ENCODE measurements around the gene LPIN2. TPM values are rescaled to one million over a fixed set of nuclear protein-coding genes. Genes with fewer than 3 reads are reported as not detected.
A peak's percentile ranks its signal among the peaks of the same experiment; 100 is the strongest.

Gene LPIN2
- total and polyA plus RNA-seq, 8 donors, result 5.1 to 23.0 (median 11.9) TPM

DNA sequence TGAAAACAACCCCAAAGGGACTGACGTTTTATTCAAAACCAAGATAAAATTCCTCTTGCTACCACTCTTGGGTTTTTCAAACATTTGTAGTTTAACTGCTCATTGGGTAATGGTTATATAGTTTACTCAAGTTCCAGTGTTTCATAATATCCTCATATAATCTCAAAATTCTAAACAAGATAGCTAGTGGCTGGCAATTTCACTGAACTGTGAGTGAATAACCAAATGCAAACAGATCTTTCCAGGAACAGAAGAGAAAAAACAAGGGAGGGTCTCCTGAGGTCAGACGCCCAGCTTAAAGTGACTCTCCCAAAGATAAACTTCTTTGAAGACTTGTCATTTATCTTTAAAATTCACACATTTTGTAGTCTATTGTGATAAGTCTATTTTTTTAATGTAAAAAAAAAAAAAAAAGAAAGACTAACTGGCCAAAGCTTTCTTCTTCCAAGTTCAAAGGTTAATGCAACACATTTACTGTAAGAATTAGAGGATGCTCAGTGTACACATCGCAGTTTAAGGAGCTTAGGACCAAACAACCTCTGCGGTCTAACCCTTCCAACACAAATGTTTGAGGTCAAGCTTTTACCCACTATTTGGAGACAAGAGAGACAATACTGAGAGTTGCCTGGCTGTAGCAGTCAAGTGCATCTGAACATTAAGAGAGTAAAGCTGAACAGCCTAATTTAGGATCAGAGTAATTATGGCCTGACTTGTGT, 26.6 kb downstream of the LPIN2 start:
- intact Hi-C loops (cut with DNase I), result no loop called here
- peak overlapping the region in 3 of 4 donors; percentile 10 to 80 (median 73) for H3K27ac ChIP-seq
- WGBS, 2 donors, result 38 to 39% methylated on average over 4 of the region's 4 CpGs

DNA sequence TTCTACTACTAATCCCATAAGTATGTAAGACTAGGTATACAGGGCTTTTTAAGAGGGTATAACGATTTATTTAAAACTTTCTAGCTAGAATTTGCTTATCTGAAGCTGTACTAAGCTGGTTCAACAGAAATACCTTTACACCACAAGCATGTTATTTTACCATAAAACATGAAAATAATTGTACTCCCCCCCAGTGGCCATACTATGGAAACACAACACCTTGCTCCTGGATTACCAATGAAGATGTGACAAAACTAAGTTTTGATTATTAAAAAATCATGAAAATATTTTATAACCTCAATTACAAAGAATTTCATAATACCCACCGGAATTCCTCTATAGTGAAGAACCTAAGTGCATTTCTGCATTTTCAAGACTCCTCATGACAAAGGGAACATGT, 27.3 kb downstream of the LPIN2 start:
- FAIRE-seq (peak; percentile 45), DNase-seq (no peak), ATAC-seq (peak; percentile 67 to 77 (median 76))
- no peaks in the 10 kb centered on the region for H3K9me3 ChIP-seq
- peak overlapping the region in 3 of 4 donors; percentile 10 to 80 (median 73) for H3K27ac ChIP-seq
- intact Hi-C loops (cut with DNase I), result no loop called here
- no peak overlapping the region for H3K4me3 ChIP-seq
- H3K36me3 ChIP-seq, result no peaks in the 10 kb centered on the region
- no peaks in the 10 kb centered on the region for H3K27me3 ChIP-seq
- peaks cover 21 to 58% (median 45%) of the 10 kb centered on the region in 3 donors for H3K4me1 ChIP-seq
- WGBS, 2 donors, result 47% methylated on average over 2 of the region's 2 CpGs
- TF ChIP-seq, protein P1, sequence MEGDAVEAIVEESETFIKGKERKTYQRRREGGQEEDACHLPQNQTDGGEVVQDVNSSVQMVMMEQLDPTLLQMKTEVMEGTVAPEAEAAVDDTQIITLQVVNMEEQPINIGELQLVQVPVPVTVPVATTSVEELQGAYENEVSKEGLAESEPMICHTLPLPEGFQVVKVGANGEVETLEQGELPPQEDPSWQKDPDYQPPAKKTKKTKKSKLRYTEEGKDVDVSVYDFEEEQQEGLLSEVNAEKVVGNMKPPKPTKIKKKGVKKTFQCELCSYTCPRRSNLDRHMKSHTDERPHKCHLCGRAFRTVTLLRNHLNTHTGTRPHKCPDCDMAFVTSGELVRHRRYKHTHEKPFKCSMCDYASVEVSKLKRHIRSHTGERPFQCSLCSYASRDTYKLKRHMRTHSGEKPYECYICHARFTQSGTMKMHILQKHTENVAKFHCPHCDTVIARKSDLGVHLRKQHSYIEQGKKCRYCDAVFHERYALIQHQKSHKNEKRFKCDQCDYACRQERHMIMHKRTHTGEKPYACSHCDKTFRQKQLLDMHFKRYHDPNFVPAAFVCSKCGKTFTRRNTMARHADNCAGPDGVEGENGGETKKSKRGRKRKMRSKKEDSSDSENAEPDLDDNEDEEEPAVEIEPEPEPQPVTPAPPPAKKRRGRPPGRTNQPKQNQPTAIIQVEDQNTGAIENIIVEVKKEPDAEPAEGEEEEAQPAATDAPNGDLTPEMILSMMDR (IDR thresholded peaks at IDR 0.05), result peak in 3 of 4 donors; percentile 37 to 44 (median 41)

More for the DNA sequence above, 26.6 kb downstream of the LPIN2 start:
- Histone ChIP-seq H3K36me3 (no peaks in the 10 kb centered on the region), H3K4me3 (no peak overlapping the region), H3K27me3 (no peaks in the 10 kb centered on the region), H3K9me3 (no peaks in the 10 kb centered on the region), H3K4me1 (peaks cover 18 to 51% (median 39%) of the 10 kb centered on the region in 3 donors)
- ATAC-seq, result peak; percentile 48 to 59 (median 52)
- FAIRE-seq, result no peak
- DNase-seq, result no peak
- TF ChIP-seq, protein P1 (IDR thresholded peaks at IDR 0.05), result no peak

DNA sequence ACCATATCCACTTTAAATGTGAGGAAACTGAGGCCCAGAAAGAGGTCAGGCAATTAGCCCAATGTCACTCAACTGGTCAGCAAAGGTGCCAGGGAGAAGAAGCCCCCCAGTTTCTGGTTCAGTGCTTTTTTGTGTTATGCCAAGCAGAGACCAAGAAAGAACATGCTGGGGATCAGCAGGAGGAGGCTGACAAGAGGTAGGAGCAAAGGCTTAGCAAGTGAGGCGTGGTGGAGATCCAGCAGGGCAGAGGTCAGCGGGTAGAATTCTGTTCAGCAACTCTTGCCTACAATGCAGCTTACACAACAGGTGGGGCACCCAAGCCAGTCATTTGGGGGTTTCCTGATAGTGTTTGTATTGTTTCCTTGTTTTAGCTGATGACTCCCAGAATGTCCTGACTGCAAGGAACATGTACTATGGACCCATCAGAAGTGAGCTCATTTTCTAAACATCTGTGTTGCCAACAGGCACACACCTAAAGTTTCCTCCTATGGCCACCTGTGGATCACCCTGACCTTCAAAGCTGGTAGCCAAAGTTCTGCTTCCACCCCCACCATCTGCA, 28.2 kb downstream of the LPIN2 start:
- WGBS, 2 donors, result 70 to 77% methylated on average over 2 of the region's 2 CpGs
- DNase-seq (peak in 3 of 6 donors; percentile 37 to 50 (median 47)), ATAC-seq (peak; percentile 70 to 81 (median 77)), FAIRE-seq (no peak)
- TF ChIP-seq, protein P1 (IDR thresholded peaks at IDR 0.05), result no peak
- H3K27me3 ChIP-seq, result no peaks in the 10 kb centered on the region
- intact Hi-C loops (cut with DNase I), result no loop called here
- H3K27ac ChIP-seq, result peak overlapping the region; percentile 16 to 80 (median 61)
- H3K9me3 ChIP-seq, result no peaks in the 10 kb centered on the region
- H3K36me3 ChIP-seq, result no peaks in the 10 kb centered on the region
- no peak overlapping the region for H3K4me3 ChIP-seq
- peaks cover 29 to 66% (median 53%) of the 10 kb centered on the region in 3 donors for H3K4me1 ChIP-seq

DNA sequence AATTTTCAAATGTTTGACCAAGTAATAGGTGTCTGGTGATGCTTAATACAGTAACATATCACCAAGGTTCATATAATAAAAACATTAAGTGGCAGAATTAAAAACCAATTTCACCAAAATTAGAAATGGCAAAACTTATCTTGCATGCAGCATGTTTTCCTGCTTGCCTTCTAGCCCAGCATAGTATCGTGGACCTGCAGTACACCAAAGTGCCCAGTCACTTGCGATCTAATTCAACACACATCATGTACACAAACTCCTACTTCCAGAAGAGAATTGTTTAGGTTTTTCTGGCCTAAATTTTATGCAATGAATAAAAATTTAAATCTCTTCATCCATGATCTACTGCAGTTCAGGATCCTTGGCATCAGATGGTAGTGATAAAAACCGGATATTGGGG, 28.9 kb downstream of the LPIN2 start:
- ATAC-seq, result no peak
- peak overlapping the region in 3 of 4 donors; percentile 49 to 80 (median 73) for H3K27ac ChIP-seq
- DNase-seq, result no peak
- TF ChIP-seq, protein P1 (IDR thresholded peaks at IDR 0.05), result no peak
- no peaks in the 10 kb centered on the region for H3K9me3 ChIP-seq
- H3K27me3 ChIP-seq, result no peaks in the 10 kb centered on the region
- no peak overlapping the region for H3K4me3 ChIP-seq
- no peaks in the 10 kb centered on the region for H3K36me3 ChIP-seq
- FAIRE-seq, result no peak
- whole genome bisulfite sequencing, 2 donors, result 77 to 88% methylated on average over 3 of the region's 3 CpGs
- peaks cover 34 to 73% (median 60%) of the 10 kb centered on the region in 3 donors for H3K4me1 ChIP-seq
- intact Hi-C loops (cut with DNase I), result no loop called here

DNA sequence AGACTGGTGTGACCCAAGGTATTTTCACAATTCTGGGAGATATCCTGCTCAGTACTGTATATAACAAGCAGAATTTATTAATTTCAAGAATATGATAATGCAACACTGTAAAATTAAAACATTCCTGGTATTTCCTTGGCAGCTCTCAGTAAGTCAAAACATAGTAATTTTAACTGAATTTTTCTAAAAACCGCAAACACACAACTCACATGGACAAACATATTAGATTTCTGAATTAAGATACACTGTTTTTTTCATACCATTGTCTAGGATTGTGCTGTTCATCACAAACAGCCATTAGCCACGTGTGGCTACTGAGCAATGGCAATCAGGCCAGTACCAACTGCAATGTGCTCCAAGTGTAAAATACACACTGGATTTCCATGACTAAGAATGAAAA, 29.6 kb downstream of the LPIN2 start:
- H3K27me3 ChIP-seq, result no peaks in the 10 kb centered on the region
- no peak overlapping the region for H3K4me3 ChIP-seq
- ATAC-seq (no peak), FAIRE-seq (no peak), DNase-seq (no peak)
- WGBS, 2 donors, result 75 to 82% methylated on average over 2 of the region's 2 CpGs
- intact Hi-C loops (cut with DNase I), result no loop called here
- H3K27ac ChIP-seq, result peak overlapping the region in 2 of 4 donors; percentile 61 to 73
- H3K36me3 ChIP-seq, result no peaks in the 10 kb centered on the region
- H3K9me3 ChIP-seq, result no peaks in the 10 kb centered on the region
- H3K4me1 ChIP-seq, result peaks cover 42 to 81% (median 66%) of the 10 kb centered on the region in 3 donors
- TF ChIP-seq, protein P1 (IDR thresholded peaks at IDR 0.05), result no peak
